ENCODE results near the gene MMP20. TPM values are rescaled to one million over a fixed set of nuclear protein-coding genes. Genes with fewer than 3 reads are reported as not detected.

Gene MMP20
- total and polyA plus RNA-seq, 2 of the 13 experiments (the other 11 are each of a cell fraction or from before 2014, with no cell fraction given), result 0.05 TPM; not detected in 1

DNA sequence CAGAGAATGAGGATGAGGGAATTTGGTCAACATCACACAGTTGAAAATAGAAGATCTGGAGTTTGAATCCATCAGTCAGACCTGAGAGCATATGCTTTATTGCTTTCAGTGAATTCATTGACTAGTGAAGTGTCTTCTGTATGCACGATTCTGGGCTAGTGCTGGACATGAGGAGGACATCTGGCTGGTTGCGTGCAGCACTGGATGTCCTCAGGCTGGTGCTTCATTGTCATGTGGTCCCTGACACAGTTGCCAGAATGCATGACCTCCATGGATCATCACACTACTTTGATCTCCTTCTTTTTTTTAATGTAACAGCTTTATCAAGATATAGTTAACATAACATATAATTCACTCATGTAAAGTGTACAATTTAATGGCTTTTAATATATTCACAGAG, 50.1 kb downstream of the MMP20 start (continued):
- TF ChIP-seq, protein P1, sequence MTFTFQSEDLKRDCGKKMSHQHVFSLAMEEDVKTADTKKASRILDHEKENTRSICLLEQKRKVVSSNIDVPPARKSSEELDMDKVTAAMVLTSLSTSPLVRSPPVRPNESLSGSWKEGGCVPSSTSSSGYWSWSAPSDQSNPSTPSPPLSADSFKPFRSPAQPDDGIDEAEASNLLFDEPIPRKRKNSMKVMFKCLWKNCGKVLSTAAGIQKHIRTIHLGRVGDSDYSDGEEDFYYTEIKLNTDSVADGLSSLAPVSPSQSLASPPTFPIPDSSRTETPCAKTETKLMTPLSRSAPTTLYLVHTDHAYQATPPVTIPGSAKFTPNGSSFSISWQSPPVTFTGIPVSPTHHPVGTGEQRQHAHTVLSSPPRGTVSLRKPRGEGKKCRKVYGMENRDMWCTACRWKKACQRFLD (CRISPR knock-in tag; IDR thresholded peaks at IDR 0.05; ENCODE audit: borderline replicate concordance), result no peak
- TF ChIP-seq CREB3 (CRISPR knock-in tag; IDR thresholded peaks at IDR 0.05), result no peak
- no peak for TF ChIP-seq PAX8 (CRISPR knock-in tag; IDR thresholded peaks at IDR 0.05; ENCODE audit: borderline replicate concordance)
- TF ChIP-seq ZNF235 (CRISPR knock-in tag; IDR thresholded peaks at IDR 0.05; ENCODE audit: borderline replicate concordance), result no peak
- TF ChIP-seq, protein P2, sequence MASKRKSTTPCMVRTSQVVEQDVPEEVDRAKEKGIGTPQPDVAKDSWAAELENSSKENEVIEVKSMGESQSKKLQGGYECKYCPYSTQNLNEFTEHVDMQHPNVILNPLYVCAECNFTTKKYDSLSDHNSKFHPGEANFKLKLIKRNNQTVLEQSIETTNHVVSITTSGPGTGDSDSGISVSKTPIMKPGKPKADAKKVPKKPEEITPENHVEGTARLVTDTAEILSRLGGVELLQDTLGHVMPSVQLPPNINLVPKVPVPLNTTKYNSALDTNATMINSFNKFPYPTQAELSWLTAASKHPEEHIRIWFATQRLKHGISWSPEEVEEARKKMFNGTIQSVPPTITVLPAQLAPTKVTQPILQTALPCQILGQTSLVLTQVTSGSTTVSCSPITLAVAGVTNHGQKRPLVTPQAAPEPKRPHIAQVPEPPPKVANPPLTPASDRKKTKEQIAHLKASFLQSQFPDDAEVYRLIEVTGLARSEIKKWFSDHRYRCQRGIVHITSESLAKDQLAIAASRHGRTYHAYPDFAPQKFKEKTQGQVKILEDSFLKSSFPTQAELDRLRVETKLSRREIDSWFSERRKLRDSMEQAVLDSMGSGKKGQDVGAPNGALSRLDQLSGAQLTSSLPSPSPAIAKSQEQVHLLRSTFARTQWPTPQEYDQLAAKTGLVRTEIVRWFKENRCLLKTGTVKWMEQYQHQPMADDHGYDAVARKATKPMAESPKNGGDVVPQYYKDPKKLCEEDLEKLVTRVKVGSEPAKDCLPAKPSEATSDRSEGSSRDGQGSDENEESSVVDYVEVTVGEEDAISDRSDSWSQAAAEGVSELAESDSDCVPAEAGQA (IDR thresholded peaks at IDR 0.05; ENCODE audit: low read depth), result no peak
- TF ChIP-seq, protein P2 (CRISPR knock-in tag; IDR thresholded peaks at IDR 0.05; ENCODE audit: borderline replicate concordance), result no peak

Measured in HepG2 (cell line).